Measurements from ENCODE around the gene INMT. TPM values are rescaled to one million over a fixed set of nuclear protein-coding genes. Genes with fewer than 3 reads are reported as not detected.

The INMT gene
- total and polyA plus RNA-seq, 2 of the 13 experiments (the other 11 are each of a cell fraction or from before 2014, with no cell fraction given) = not detected

GRCh38 chr7:30776971-30777370, 25.0 kb downstream of the INMT start (continued):
- no peak for TF ChIP-seq USF2 (IDR thresholded peaks at IDR 0.05; ENCODE audit: low read depth, low read length)
- no peak for TF ChIP-seq USF2 (CRISPR knock-in tag; IDR thresholded peaks at IDR 0.05; ENCODE audit: borderline replicate concordance)
- TF ChIP-seq REPIN1 (CRISPR knock-in tag; IDR thresholded peaks at IDR 0.05; ENCODE audit: borderline replicate concordance, low read depth) = no peak
- no peak for TF ChIP-seq DR1 (CRISPR knock-in tag; IDR thresholded peaks at IDR 0.05)
- no peak for TF ChIP-seq SRF (IDR thresholded peaks at IDR 0.05; ENCODE audit: low read depth, low read length)
- TF ChIP-seq ZNF775 (CRISPR knock-in tag; IDR thresholded peaks at IDR 0.05; ENCODE audit: borderline replicate concordance) = no peak
- no peak for TF ChIP-seq TIGD3 (CRISPR knock-in tag; IDR thresholded peaks at IDR 0.05; ENCODE audit: borderline replicate concordance)
- no peak for TF ChIP-seq JUND (CRISPR knock-in tag; IDR thresholded peaks at IDR 0.05)
- TF ChIP-seq HMGXB3 (CRISPR knock-in tag; IDR thresholded peaks at IDR 0.05; ENCODE audit: borderline replicate concordance) = no peak
- TF ChIP-seq CAMTA2 (CRISPR knock-in tag; IDR thresholded peaks at IDR 0.05; ENCODE audit: borderline replicate concordance) = no peak
- no peak for TF ChIP-seq HNF1A (IDR thresholded peaks at IDR 0.05; ENCODE audit: low read depth)
- no peak for TF ChIP-seq HNF1A (CRISPR knock-in tag; IDR thresholded peaks at IDR 0.05; ENCODE audit: borderline replicate concordance)
